Ascending aorta (tissue), 2 donors: Measurements from ENCODE around the gene KHDRBS1. TPM values are rescaled to one million over a fixed set of nuclear protein-coding genes. Genes with fewer than 3 reads are reported as not detected.

Experiments
- DNase-seq, 2 donors: peaks; one replicate each; pipeline ENCODE4 v3.0.0-alpha.2; 2019; ENCODE audit warnings: low spot score in 2 of 2
- H3K27ac ChIP-seq, 2 donors: fragments of 200-600 bp; sonication (generic); one replicate each; pipeline ENCODE4 v1.5.1; 2016 to 2017; ENCODE audit warnings: mild to moderate bottlenecking in 1 of 2
- H3K27me3 ChIP-seq: fragments of 200-600 bp; sonication (generic); one replicate; pipeline ENCODE4 v1.5.1; 2017
- H3K36me3 ChIP-seq, 2 donors: fragments of 200-600 bp; sonication (generic); one replicate each; pipeline ENCODE4 v1.5.1; 2016
- H3K4me1 ChIP-seq, 2 donors: fragments of 200-600 bp; sonication (generic); one replicate each; pipeline ENCODE4 v1.5.1; 2016 to 2017; ENCODE audit warnings: mild to moderate bottlenecking in 1 of 2
- H3K4me3 ChIP-seq, 2 donors: fragments of 200-600 bp; sonication (generic); one replicate each; pipeline ENCODE4 v1.5.1; 2016 to 2017; ENCODE audit warnings: mild to moderate bottlenecking in 1 of 2
- H3K9me3 ChIP-seq, 2 donors: fragments of 200-600 bp; sonication (generic); one replicate each; pipeline ENCODE4 v1.5.1; 2016
- intact Hi-C: fragments of 100-400 bp; cut with DNase I; formaldehyde crosslinking; loops from one replicate; pipeline ENCODE4 v1.15.1; 2023
- total RNA-seq: library from RNA; depleted of rRNA; stranded (reverse); fragments of >200 nt; gene quantifications from one replicate; pipeline ENCODE4 v1.1.0, GENCODE V29; 2016
- TF ChIP-seq, protein P1 (sequence below), 3 experiments: fragments of 200-600 bp in 2 of 3; fragments of 450-650 bp in 1 of 3; sonication (generic) in 2 of 3; IDR thresholded peaks; one replicate each; pipeline ENCODE4 v1.5.1; 2016 to 2019; ENCODE audit warnings: antibody characterized with exemption in 3 of 3, mild to moderate bottlenecking in 1 of 3, moderate library complexity in 1 of 3

Gene KHDRBS1
- total RNA-seq, 1 donor from 2014 or later = 120 TPM

DNA sequence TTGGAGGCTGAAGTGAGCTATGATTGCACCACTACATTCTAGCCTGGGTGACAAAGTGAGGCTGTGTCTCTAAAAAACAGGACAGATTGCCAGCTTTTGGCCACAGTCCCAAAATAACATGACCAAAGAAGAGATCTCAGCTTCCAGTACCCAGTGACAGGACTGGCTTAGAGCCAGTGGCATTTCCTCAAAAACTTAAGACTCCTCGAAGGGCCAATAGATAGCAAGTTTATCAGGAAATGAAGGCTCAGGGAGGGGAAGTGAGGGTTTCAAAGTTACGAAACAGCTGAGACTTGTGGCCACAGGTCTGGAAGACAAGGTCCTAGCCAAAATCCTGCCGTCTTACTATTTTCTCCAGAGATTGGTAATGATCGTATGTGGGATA lies 52.8 kb downstream of the KHDRBS1 start:
- TF ChIP-seq, protein P1, sequence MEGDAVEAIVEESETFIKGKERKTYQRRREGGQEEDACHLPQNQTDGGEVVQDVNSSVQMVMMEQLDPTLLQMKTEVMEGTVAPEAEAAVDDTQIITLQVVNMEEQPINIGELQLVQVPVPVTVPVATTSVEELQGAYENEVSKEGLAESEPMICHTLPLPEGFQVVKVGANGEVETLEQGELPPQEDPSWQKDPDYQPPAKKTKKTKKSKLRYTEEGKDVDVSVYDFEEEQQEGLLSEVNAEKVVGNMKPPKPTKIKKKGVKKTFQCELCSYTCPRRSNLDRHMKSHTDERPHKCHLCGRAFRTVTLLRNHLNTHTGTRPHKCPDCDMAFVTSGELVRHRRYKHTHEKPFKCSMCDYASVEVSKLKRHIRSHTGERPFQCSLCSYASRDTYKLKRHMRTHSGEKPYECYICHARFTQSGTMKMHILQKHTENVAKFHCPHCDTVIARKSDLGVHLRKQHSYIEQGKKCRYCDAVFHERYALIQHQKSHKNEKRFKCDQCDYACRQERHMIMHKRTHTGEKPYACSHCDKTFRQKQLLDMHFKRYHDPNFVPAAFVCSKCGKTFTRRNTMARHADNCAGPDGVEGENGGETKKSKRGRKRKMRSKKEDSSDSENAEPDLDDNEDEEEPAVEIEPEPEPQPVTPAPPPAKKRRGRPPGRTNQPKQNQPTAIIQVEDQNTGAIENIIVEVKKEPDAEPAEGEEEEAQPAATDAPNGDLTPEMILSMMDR (IDR thresholded peaks at IDR 0.05) = no peak
- Histone ChIP-seq H3K4me1 (peaks cover 7 to 40% of the 10 kb centered on the region in 2 donors), H3K36me3 (no peaks in the 10 kb centered on the region), H3K9me3 (no peaks in the 10 kb centered on the region), H3K4me3 (no peak overlapping the region), H3K27ac (peak overlapping the region; percentile 66 to 70), H3K27me3 (no peaks in the 10 kb centered on the region)
- peak; percentile 59 to 96 for DNase-seq
- intact Hi-C loops = loop anchor here (10.0 kb wide), 2 partner anchors 402 to 482 kb away; no protein-coding TSS in a partner anchor

DNA sequence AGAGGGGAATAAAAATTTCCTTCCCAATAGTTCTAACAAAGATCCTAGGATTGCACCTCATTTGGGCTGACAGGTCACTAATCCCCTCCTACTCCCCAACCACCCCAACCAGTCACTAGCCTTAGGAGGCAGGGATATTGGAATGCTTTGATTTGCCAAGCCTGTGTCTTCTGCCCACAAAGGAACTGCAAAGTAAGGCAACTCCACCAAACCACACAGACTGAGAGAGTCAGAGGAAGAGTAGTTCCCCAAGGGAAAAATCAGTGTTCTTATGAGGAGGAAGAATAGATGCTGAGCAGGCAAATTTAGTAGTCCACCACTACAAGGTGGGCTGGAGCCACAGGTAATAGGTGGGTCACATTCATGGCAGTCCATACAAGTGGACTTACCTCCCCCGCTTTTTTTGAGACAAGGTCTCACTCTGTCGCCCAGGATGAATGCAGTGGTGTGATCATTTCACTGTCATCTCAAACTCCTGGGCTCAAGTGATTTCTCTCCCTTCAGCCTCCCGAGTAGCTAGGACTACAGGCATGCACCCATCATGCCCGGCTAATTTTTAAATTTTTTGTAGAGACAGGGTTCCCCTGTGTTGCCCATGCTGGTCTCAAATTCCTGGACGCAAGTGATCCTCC lies 55.4 kb downstream of the KHDRBS1 start:
- intact Hi-C loops = loop anchor here (10.0 kb wide), 2 partner anchors 404 to 484 kb away; no protein-coding TSS in a partner anchor
- no peaks in the 10 kb centered on the region for H3K27me3 ChIP-seq
- H3K27ac ChIP-seq = peak overlapping the region in 1 of 2 donors; percentile 26
- H3K4me1 ChIP-seq = peaks cover 17 to 32% of the 10 kb centered on the region in 2 donors
- TF ChIP-seq, protein P1 (IDR thresholded peaks at IDR 0.05) = no peak
- DNase-seq = no peak
- H3K36me3 ChIP-seq = no peaks in the 10 kb centered on the region
- H3K9me3 ChIP-seq = no peaks in the 10 kb centered on the region
- H3K4me3 ChIP-seq = no peak overlapping the region

DNA sequence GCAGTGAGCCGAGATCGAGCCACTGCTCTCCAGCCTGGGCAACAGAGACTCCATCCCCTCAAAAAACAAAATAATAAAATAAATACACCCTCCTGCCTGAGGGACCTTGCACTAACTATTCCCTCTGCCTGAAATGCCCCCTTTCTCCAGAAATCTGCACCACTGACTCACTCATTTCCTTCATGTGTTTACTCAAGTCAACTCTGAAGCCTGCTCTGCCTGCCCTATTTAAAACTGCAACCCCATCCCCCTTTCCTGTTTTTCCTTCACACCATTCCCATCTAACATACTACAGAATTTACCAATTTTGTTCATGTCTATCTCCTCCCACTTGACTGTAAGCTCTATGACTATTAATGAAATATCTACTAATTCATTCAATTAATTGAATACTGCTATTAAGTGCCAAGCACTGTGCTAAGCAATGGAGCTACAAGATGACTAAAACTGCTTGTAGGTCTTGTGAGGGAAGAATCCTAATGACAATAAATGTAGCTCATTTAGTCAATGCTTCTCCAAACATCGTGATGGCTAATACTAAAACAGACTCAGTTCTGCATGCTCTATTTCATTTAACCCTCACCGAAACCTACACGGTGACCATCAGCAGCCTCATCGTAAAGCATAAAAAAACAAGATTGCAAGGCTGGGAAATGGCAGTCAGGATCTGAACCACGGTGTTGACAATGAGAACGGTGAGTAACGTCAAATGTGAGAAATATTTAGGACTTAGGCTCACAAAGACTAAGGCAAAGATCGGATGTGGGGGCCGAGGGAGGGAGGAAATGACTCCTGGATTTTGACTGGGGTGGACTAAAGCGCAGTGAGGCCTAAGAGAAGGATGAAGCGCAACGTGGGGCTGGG lies 58.3 kb downstream of the KHDRBS1 start:
- no peaks in the 10 kb centered on the region for H3K27me3 ChIP-seq
- peak overlapping the region; percentile 83 to 89 for H3K27ac ChIP-seq
- no peak for DNase-seq
- peaks cover 13 to 22% of the 10 kb centered on the region in 2 donors for H3K4me1 ChIP-seq
- H3K9me3 ChIP-seq = no peaks in the 10 kb centered on the region
- intact Hi-C loops = loop anchor here (2.0 to 5.0 kb wide), 3 partner anchors 37 to 105 kb away; partner anchors contain the start of genes KHDRBS1, KPNA6 and TXLNA
- peak overlapping the region; percentile 75 for H3K4me3 ChIP-seq
- TF ChIP-seq, protein P1 (IDR thresholded peaks at IDR 0.05) = no peak
- peaks cover 7 to 16% of the 10 kb centered on the region in 2 donors for H3K36me3 ChIP-seq

DNA sequence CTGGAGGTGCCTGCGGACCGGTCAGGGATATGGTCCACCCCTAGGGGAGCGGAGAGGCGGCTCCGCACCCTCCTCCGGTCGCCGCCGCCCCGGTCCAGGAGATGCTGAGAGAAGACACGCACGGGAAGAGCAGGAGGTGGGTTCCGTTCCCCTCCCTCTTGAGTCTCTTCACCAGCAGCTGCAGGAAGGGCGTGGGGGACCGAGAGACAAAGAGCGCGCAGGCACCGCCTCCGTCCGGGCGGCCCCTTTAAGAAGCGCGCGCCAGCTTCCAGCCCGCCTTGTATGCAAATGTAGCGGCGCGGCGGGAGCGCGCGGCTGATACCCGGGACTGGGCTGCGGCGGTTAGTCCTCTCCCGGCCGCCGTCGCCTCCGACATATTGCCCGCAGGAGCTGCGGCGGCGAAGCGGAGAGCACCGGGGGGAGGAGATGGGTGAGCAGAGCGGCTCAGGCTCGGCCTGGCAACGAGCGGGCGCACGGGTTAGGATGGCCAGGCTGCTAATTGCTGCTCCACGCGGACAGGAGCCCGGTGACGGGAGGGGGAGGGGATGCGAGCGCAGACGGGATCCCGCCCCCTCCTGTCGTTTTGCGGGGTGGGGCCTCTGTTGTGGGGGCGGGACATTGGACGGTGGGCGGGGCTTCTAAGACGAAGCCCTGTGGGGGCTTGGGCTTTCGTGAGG lies 59.1 kb downstream of the KHDRBS1 start, which contains the start of gene TMEM39B:
Gene TMEM39B (plus strand): TSS at position 318 of the 677 bp plus-strand sequence. CDS start 109 bp downstream, at position 427.
- intact Hi-C loops = loop anchor here (2.0 to 5.0 kb wide), 3 partner anchors 36 to 105 kb away; partner anchors contain the start of genes KHDRBS1, KPNA6 and TXLNA
- Histone ChIP-seq H3K27ac (peak within 1 kb of the TSS; percentile 83 to 89), H3K36me3 (peaks cover 15 to 24% of the 10 kb centered on the region in 2 donors), H3K9me3 (no peaks in the 10 kb centered on the region), H3K4me3 (peak within 1 kb of the TSS; percentile 75), H3K27me3 (no peaks in the 10 kb centered on the region), H3K4me1 (peaks cover 13 to 15% of the 10 kb centered on the region in 2 donors)
- TF ChIP-seq, protein P1 (IDR thresholded peaks at IDR 0.05) = peak in 2 of 3 experiments; percentile 13 to 22
- DNase-seq = peak; percentile 84 to 98
